GM19099 (cell line): ENCODE results near the gene LMNTD1.

Source experiments
- POLR2A ChIP-seq: IDR thresholded peaks from 3 replicates; pipeline ENCODE4 v1.6.1; 2011; ENCODE audit warnings: low read depth; ENCODE audit not compliant: insufficient read length; ENCODE audit errors: extremely low read depth

LMNTD1 gene

GRCh38 chr12:25463521-25463920, 89.6 kb downstream of the LMNTD1 start:
- no peak for TF ChIP-seq POLR2A

- no peak for TF ChIP-seq POLR2A
Measured at GRCh38 chr12:25463005-25463404, 90.1 kb downstream of the LMNTD1 start.

- no peak for TF ChIP-seq POLR2A
Measured at GRCh38 chr12:25459541-25459951, 93.5 kb downstream of the LMNTD1 start.

GRCh38 chr12:25458047-25458552, 95.0 kb downstream of the LMNTD1 start:
- TF ChIP-seq POLR2A = no peak

- no peak for TF ChIP-seq POLR2A
Measured at GRCh38 chr12:25456474-25456873, 96.6 kb downstream of the LMNTD1 start.

- no peak for TF ChIP-seq POLR2A
Measured at GRCh38 chr12:25455696-25456095, 97.4 kb downstream of the LMNTD1 start.

- no peak for TF ChIP-seq POLR2A
Measured at GRCh38 chr12:25449007-25449406, 104.1 kb downstream of the LMNTD1 start.

GRCh38 chr12:25447046-25447445, 106.0 kb downstream of the LMNTD1 start:
- TF ChIP-seq POLR2A = no peak

- no peak for TF ChIP-seq POLR2A
Measured at GRCh38 chr12:25438638-25439037, 114.4 kb downstream of the LMNTD1 start.

GRCh38 chr12:25436206-25437030, 116.7 kb downstream of the LMNTD1 start:
- no peak for TF ChIP-seq POLR2A

- TF ChIP-seq POLR2A = no peak
Measured at GRCh38 chr12:25435431-25435830, 117.7 kb downstream of the LMNTD1 start.

GRCh38 chr12:25434515-25434914, 118.6 kb downstream of the LMNTD1 start:
- no peak for TF ChIP-seq POLR2A

GRCh38 chr12:25433581-25434325, 119.3 kb downstream of the LMNTD1 start:
- no peak for TF ChIP-seq POLR2A

GRCh38 chr12:25433024-25433423, 120.1 kb downstream of the LMNTD1 start:
- TF ChIP-seq POLR2A = no peak

GRCh38 chr12:25427337-25428249, 125.5 kb downstream of the LMNTD1 start:
- TF ChIP-seq POLR2A = no peak
